Prostate gland (tissue), 2 donors: ENCODE measurements around the gene SPR.

Experiments used
- POLR2A ChIP-seq: fragments of 450-650 bp; IDR thresholded peaks from one replicate; pipeline ENCODE4 v1.6.1; 2016; ENCODE audit warnings: antibody characterized with exemption, mild to moderate bottlenecking
- TF ChIP-seq, protein P1 (sequence below), 4 experiments: fragments of 200-600 bp in 2 of 4; fragments of 450-650 bp in 2 of 4; sonication (generic) in 2 of 4; IDR thresholded peaks; 1 replicate in 3 of 4; 2 replicates in 1 of 4; pipeline ENCODE4 v1.5.1; 2016 to 2019; ENCODE audit warnings: antibody characterized with exemption in 4 of 4, mild to moderate bottlenecking in 2 of 4, moderate library complexity in 2 of 4

DNA sequence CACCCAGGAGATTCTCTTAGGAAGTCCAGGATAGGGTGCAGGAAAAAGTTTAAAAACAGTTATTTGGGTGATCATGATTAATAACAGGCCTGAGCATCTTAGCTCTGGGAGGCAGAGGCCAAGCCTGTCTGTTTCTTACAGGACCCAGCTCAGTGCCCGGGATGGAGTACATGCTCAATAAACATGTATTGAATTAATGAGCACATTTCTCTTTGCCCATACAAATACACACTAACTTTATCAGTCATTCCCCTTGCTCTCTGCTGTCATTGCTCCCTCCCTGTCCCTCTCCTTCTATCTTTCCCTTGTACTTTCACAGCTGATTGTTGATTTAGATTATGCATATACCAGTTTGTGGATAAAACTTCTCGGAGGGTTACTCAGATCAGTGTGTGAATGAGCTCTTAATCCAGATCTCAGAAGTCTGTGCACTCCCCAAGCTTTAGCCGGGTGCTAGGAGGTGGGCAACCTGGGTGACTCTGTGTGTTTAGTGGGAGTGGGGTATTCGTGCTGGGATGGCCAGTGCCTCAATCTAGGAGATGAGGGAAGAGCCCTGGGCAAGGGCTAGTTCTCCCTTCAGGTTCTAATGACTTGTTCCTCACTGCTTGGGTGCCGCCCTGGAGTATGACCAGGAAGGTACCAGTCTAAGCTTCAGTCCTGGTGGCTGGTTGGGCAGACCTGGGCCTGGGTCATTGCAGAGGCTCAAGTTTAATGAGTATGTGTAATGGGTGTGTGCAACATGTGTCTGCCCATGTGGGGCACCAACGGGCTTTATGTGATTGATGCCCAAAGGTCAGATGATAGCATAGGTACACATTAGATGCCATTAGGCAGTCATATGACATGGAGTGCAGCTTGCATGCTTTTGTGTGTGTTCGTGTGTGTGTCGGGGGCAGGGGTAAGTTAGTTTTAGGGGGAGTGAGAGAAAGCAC lies 40.7 kb downstream of the SPR start:
- TF ChIP-seq, protein P1, sequence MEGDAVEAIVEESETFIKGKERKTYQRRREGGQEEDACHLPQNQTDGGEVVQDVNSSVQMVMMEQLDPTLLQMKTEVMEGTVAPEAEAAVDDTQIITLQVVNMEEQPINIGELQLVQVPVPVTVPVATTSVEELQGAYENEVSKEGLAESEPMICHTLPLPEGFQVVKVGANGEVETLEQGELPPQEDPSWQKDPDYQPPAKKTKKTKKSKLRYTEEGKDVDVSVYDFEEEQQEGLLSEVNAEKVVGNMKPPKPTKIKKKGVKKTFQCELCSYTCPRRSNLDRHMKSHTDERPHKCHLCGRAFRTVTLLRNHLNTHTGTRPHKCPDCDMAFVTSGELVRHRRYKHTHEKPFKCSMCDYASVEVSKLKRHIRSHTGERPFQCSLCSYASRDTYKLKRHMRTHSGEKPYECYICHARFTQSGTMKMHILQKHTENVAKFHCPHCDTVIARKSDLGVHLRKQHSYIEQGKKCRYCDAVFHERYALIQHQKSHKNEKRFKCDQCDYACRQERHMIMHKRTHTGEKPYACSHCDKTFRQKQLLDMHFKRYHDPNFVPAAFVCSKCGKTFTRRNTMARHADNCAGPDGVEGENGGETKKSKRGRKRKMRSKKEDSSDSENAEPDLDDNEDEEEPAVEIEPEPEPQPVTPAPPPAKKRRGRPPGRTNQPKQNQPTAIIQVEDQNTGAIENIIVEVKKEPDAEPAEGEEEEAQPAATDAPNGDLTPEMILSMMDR (IDR thresholded peaks at IDR 0.05) = no peak
- TF ChIP-seq POLR2A = no peak
